ENCODE measurements around the gene RPL18. TPM values are rescaled to one million over a fixed set of nuclear protein-coding genes. Genes with fewer than 3 reads are reported as not detected.

The RPL18 gene
- total and polyA plus RNA-seq, 2 donors (not counting 1 experiment from before 2014, with no cell fraction given), result 1,166 to 2,054 TPM

- H3K27me3 ChIP-seq (ENCODE audit: control insufficient read depth, insufficient read depth, low read length), result no peaks in the 10 kb centered on the region
- H4K20me1 ChIP-seq (ENCODE audit: control insufficient read depth, extremely low read depth, insufficient read depth, low read length), result no peaks in the 10 kb centered on the region
- DNase-seq (ENCODE audit: low read depth in 2 of 2), result no peak
- H3K4me1 ChIP-seq (ENCODE audit: control insufficient read depth, extremely low read depth, insufficient read depth, low read length), result peaks cover 15% of the 10 kb centered on the region
- H3K9me3 ChIP-seq (ENCODE audit: control insufficient read depth, insufficient read depth, low read depth, low read length), result no peaks in the 10 kb centered on the region
- H3K27ac ChIP-seq (ENCODE audit: insufficient read depth, low read length), result no peak overlapping the region
- peaks cover 4% of the 10 kb centered on the region for H3K36me3 ChIP-seq (ENCODE audit: control insufficient read depth, insufficient read depth, low read length)
- H3K79me2 ChIP-seq (ENCODE audit: control insufficient read depth, insufficient read depth, low read length), result no peaks in the 10 kb centered on the region
- TF ChIP-seq EZH2 (IDR thresholded peaks at IDR 0.05; ENCODE audit: low read length, missing control alignments) (no peak), CTCF (conservative IDR thresholded peaks at IDR 0.05 in 1 of 2, IDR thresholded peaks at IDR 0.05 in 1 of 2; ENCODE audit: low read depth in 1 of 2, low read length in 2 of 2) (no peak)
- no peak overlapping the region for H2AFZ ChIP-seq (ENCODE audit: low read length)
- no peak overlapping the region for H3K4me3 ChIP-seq (replicated peaks in 1 of 4; ENCODE audit: control extremely low read depth in 1 of 4, insufficient read depth in 1 of 4, low read depth in 3 of 4, low read length in 4 of 4)
- no peak overlapping the region for H3K9ac ChIP-seq (ENCODE audit: insufficient read depth, low read length)
- no peak overlapping the region for H3K4me2 ChIP-seq (ENCODE audit: extremely low read depth, insufficient read depth, low read length)
Measured at GRCh38 chr19:48625891-48626327, 6.9 kb upstream of the RPL18 start.

GRCh38 chr19:48624791-48625723 lies 6.1 kb upstream of the RPL18 start:
- peaks cover 9% of the 10 kb centered on the region for H3K4me1 ChIP-seq (ENCODE audit: control insufficient read depth, extremely low read depth, insufficient read depth, low read length)
- H3K9ac ChIP-seq (ENCODE audit: insufficient read depth, low read length), result peak overlapping the region; percentile 59
- H4K20me1 ChIP-seq (ENCODE audit: control insufficient read depth, extremely low read depth, insufficient read depth, low read length), result no peaks in the 10 kb centered on the region
- H3K9me3 ChIP-seq (ENCODE audit: control insufficient read depth, insufficient read depth, low read depth, low read length), result no peaks in the 10 kb centered on the region
- peaks cover 4% of the 10 kb centered on the region for H3K36me3 ChIP-seq (ENCODE audit: control insufficient read depth, insufficient read depth, low read length)
- H3K27me3 ChIP-seq (ENCODE audit: control insufficient read depth, insufficient read depth, low read length), result no peaks in the 10 kb centered on the region
- H3K4me2 ChIP-seq (ENCODE audit: extremely low read depth, insufficient read depth, low read length), result peak overlapping the region; percentile 87
- no peak overlapping the region for H2AFZ ChIP-seq (ENCODE audit: low read length)
- peak overlapping the region; percentile 46 to 65 (median 54) for H3K4me3 ChIP-seq (replicated peaks in 1 of 4; ENCODE audit: control extremely low read depth in 1 of 4, insufficient read depth in 1 of 4, low read depth in 3 of 4, low read length in 4 of 4)
- peak overlapping the region; percentile 56 for H3K27ac ChIP-seq (ENCODE audit: insufficient read depth, low read length)
- peaks cover 2% of the 10 kb centered on the region for H3K79me2 ChIP-seq (ENCODE audit: control insufficient read depth, insufficient read depth, low read length)
- TF ChIP-seq CTCF (conservative IDR thresholded peaks at IDR 0.05 in 1 of 2, IDR thresholded peaks at IDR 0.05 in 1 of 2; ENCODE audit: low read depth in 1 of 2, low read length in 2 of 2) (no peak), EZH2 (IDR thresholded peaks at IDR 0.05; ENCODE audit: low read length, missing control alignments) (no peak)
- no peak for DNase-seq (ENCODE audit: low read depth in 2 of 2)

- Histone ChIP-seq H3K36me3 (ENCODE audit: control insufficient read depth, insufficient read depth, low read length) (peaks cover 2% of the 10 kb centered on the region), H3K4me2 (ENCODE audit: extremely low read depth, insufficient read depth, low read length) (peak overlapping the region; percentile 97), H3K9ac (ENCODE audit: insufficient read depth, low read length) (peak overlapping the region; percentile 59), H2AFZ (ENCODE audit: low read length) (peak overlapping the region; percentile 85), H4K20me1 (ENCODE audit: control insufficient read depth, extremely low read depth, insufficient read depth, low read length) (no peaks in the 10 kb centered on the region), H3K79me2 (ENCODE audit: control insufficient read depth, insufficient read depth, low read length) (peaks cover 2% of the 10 kb centered on the region), H3K9me3 (ENCODE audit: control insufficient read depth, insufficient read depth, low read depth, low read length) (no peaks in the 10 kb centered on the region), H3K4me3 (replicated peaks in 1 of 4; ENCODE audit: control extremely low read depth in 1 of 4, insufficient read depth in 1 of 4, low read depth in 3 of 4, low read length in 4 of 4) (peak overlapping the region; percentile 48 to 77 (median 55)), H3K4me1 (ENCODE audit: control insufficient read depth, extremely low read depth, insufficient read depth, low read length) (peaks cover 7% of the 10 kb centered on the region), H3K27ac (ENCODE audit: insufficient read depth, low read length) (peak overlapping the region; percentile 67), H3K27me3 (ENCODE audit: control insufficient read depth, insufficient read depth, low read length) (no peaks in the 10 kb centered on the region)
- DNase-seq (ENCODE audit: low read depth in 2 of 2), result peak; percentile 97
- no peak for TF ChIP-seq EZH2 (IDR thresholded peaks at IDR 0.05; ENCODE audit: low read length, missing control alignments)
- TF ChIP-seq CTCF (conservative IDR thresholded peaks at IDR 0.05 in 1 of 2, IDR thresholded peaks at IDR 0.05 in 1 of 2; ENCODE audit: low read depth in 1 of 2, low read length in 2 of 2), result no peak
Measured at GRCh38 chr19:48624067-48624594, 5.2 kb upstream of the RPL18 start.

Data from fibroblast of lung (primary cell).